ENCODE data around the gene ANXA2R.
A peak's percentile ranks its signal among the peaks of the same experiment; 100 is the strongest.
"Not testable (repeated sequence)": the region's sequence is repeated elsewhere in the genome, so short reads cannot be mapped to it uniquely, and the experiment has no call there.

The ANXA2R gene, protein sequence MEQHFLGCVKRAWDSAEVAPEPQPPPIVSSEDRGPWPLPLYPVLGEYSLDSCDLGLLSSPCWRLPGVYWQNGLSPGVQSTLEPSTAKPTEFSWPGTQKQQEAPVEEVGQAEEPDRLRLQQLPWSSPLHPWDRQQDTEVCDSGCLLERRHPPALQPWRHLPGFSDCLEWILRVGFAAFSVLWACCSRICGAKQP

GRCh38 chr5:43040287-43041098 lies at the start of gene ANXA2R:
ANXA2R (minus strand) TSS chr5:43040319; CDS start chr5:43040046, 273 bp downstream.
- DNase-seq: peak; percentile 83 to 95

GRCh38 chr5:43086118-43086908 lies 46.2 kb upstream of the ANXA2R start:
- DNase-seq: not testable (repeated sequence)

DNA sequence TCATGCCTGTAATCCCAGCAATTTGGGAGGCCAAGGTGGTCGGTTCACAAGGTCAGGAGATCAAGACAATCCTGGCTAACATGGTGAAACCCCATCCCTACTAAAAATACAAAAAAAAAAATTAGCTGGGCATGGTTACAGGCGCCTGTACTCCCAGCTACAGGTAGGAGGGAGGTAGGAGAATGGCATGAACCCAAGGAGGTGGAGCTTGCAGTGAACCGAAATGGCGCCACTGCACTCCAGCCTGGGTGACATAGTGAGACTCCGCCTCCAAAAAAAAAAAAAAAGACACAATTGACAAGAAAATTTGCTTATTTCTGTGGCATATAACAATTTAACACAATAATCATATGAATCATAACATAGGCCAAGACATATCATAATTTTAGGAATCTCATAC lies 45.3 kb upstream of the ANXA2R start:
- DNase-seq: no peak

- DNase-seq: not testable (repeated sequence)
These were observed 44.3 kb upstream of the ANXA2R start for GRCh38 chr5:43084468-43084867.

- DNase-seq: not testable (repeated sequence)
These were observed 41.2 kb upstream of the ANXA2R start for GRCh38 chr5:43081345-43081744.

DNA sequence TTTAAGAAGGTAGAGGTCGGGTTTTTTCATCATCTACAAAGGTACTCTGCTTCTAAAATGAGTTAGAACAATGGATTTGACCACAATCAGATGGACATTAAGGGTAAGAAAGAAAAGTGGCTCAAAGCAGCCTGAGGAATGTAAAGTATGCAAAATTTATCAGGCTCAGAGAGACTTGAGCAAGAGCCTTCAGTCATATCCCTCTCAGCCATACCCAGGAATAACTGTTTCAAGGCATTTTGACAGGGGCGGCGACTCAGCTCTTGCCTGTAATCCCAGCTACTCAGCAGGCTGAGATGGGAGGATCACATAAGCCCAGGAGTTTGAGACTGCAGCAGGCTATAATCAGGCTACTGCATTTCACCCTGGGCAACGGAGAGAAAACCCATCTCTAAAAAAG lies 38.8 kb upstream of the ANXA2R start:
- DNase-seq: no peak

- not testable (repeated sequence) for DNase-seq
These were observed 37.5 kb upstream of the ANXA2R start for GRCh38 chr5:43077446-43078191.

- DNase-seq: no peak
These were observed 35.5 kb upstream of the ANXA2R start for GRCh38 chr5:43075319-43076293.

- DNase-seq: no peak
These were observed 34.8 kb upstream of the ANXA2R start for GRCh38 chr5:43074987-43075318.

DNA sequence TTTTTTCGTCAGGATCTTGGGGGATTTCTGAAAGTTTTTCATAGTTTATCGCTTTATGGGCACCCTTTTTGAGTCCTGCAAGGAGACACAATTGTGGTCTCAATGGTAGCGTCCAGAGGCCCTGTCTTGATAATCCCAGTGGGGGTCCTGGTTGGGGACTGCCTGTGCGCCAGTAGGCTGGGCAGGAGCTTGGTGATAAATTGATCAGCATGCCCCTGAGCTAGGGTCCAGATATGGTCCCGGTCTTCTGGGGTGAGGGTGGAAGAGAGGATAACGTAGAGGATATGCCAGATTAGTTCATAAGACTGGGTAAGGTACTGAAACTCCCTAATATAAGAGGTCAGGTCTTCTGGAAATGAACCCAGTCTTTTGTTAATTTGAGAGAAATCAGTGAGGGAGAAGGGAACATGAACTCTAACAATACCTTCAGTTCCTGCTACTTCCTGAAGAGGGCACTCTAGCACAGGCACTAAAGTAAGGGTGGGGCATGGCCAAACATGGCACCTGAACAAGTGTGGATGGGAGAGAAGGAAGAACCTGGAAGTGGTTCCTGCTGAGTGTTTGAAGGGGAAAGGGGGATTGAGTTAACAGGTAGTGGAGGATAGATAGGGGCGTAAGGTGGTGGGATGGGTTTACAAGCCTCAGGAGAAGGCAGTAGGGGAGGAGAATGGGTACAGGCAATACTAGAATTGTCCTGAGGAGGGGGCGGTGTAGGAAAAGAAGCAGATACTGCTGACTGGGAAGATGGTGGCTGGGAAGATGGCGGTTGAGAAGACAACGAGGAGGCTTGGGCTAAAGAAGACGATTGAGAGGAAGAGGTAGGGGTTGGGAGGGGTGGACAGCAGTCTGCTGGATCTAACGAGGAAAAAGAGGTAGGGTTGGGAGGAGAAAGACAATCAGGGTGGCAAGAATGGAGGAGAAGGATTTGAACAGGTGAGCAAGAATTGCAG lies 33.8 kb upstream of the ANXA2R start:
- DNase-seq: peak in 1 of 2 experiments; percentile 23

- DNase-seq: not testable (repeated sequence)
These were observed 29.2 kb upstream of the ANXA2R start for GRCh38 chr5:43069401-43069720.

- no peak for DNase-seq
These were observed 27.9 kb upstream of the ANXA2R start for GRCh38 chr5:43068037-43068436.

- DNase-seq: peak; percentile 83 to 84
These were observed 27.0 kb upstream of the ANXA2R start for GRCh38 chr5:43066799-43067741.

DNA sequence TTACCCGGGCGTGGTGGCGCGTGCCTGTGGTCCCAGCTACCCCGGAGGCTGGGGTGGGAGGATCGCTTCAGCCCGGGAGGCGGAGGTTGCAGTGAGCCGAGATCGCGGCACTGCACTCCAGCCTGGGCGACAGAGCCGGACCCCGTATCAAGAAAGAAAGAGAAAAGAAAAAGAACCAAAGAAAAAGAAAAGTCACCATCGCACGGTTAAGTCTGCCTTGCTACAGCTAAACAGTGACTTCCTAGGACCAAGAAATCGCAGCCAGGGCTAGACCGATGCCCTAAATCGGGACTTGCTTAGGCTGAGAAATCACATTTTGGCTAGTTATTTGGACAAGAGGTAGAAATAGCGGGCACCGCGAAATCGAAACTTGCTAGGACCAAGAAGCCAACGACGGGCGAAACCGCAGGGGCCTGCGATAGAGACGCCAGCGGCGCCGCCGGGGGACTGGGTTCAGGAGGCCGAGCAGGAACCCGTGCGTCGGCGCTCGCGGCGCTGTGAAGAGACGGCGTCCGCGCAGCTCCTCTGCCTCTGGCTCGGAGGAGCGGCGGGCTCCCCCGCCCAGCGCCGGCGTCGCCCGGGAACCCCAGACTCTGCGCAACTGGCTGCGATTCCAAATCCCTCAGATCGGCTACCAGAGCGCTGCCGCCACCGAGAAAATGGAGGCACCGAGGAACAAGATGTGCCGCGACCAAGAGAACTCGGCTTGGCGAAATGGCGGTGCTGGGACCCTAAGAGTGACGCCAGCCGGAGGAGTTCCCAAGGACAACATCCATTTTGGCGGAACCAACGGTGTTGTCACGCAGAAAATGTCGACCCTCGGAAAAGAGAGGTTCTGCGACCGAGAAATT lies 26.1 kb upstream of the ANXA2R start:
- peak; percentile 67 to 71 for DNase-seq

DNA sequence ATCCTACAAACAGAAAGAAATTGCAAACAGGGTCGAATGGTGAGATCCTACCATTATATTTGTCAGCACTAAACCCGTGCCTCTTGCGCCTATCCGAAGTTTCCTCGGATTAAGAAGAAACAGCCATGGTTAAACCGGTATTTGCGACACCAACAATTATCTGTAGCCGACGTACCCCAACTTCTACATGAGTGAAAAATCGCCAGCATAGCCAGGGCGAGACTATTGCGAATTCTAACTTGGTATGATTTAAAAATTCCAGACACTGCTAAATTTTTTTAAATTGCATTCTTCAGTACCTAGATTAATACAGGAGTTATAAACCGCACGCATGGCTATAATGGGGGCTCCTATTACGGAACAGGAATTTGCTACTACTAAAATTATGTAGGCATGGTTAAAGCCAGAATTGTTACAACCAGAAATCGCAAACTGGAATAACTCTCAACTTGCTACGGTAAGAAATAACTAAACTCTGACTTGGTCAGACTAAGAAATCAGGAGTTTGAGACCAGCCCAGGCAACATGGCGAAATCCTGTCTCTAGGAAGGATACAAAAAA lies 25.3 kb upstream of the ANXA2R start:
- no peak for DNase-seq

GRCh38 chr5:43063721-43064171 lies 23.6 kb upstream of the ANXA2R start:
- no peak for DNase-seq

DNA sequence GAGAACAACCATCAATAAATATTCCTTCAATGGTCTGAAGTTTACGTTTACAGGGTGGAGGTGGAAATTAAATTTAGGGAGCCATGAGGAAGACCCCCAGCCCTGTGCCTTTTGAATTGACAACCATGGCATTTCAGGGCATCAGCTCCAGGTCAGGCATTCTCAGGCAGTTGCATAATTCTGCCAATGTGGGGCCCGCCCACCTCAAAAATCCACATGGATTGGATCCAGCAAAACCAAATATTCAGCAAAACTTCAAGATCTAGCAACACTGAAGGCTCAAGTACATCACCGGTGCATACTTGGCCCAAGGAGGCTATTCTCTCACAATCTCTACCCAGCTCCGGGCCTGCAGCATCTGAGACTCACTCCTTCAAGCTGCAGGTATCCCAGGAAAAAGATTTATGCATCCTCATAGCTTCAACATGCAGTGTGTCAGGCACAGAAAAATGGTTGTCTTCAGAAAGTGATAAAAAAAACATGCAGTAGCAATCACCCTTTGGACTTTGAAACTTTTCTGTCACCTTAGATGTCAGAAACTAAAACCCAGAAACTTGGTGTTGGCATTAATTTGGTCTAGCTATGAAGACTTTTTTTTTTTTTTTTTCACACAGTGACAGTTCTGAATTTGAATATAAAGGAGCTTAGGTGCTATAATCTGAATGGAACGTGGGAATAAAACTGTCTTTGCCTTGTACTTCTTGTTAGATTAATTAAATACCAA lies 21.4 kb upstream of the ANXA2R start:
- DNase-seq: no peak

Data from stimulated activated CD4-positive, alpha-beta T cell treated with anti-CD3 and anti-CD28 coated beads, Interleukin-4, amount 100 ng/mL, for 4 hours (primary cell).